ENCODE results near the gene ERN1.
"Not testable (repeated sequence)": the region's sequence is repeated elsewhere in the genome, so short reads cannot be mapped to it uniquely, and the experiment has no call there.

The ERN1 gene

GRCh38 chr17:64022611-64023063 lies 107.3 kb downstream of the ERN1 start:
- no peak for DNase-seq

- DNase-seq: no peak
Observed at GRCh38 chr17:64020056-64020766, 109.7 kb downstream of the ERN1 start, which contains the start of gene ICAM2. TSS of gene ICAM2 (minus strand) at chr17:64020633. CDS start at chr17:64006691, 13,942 bp downstream.

- not testable (repeated sequence) for DNase-seq
Observed at GRCh38 chr17:64019551-64019961, 110.4 kb downstream of the ERN1 start.

- DNase-seq: no peak
Observed at GRCh38 chr17:64017381-64017980, 112.5 kb downstream of the ERN1 start.

GRCh38 chr17:64016974-64017373 lies 113.0 kb downstream of the ERN1 start:
- DNase-seq: no peak

GRCh38 chr17:64016231-64016784 lies 113.6 kb downstream of the ERN1 start:
- DNase-seq: no peak

GRCh38 chr17:64015447-64015846 lies 114.5 kb downstream of the ERN1 start:
- DNase-seq: no peak

- no peak for DNase-seq
Observed at GRCh38 chr17:64009571-64010402, 120.2 kb downstream of the ERN1 start.

- no peak for DNase-seq
Observed at GRCh38 chr17:64008830-64009229, 121.1 kb downstream of the ERN1 start.

GRCh38 chr17:64008346-64008745 lies 121.6 kb downstream of the ERN1 start:
- no peak for DNase-seq

- no peak for DNase-seq
Observed at GRCh38 chr17:64007838-64008282, 122.1 kb downstream of the ERN1 start.

- DNase-seq: not testable (repeated sequence)
Observed at GRCh38 chr17:64007089-64007837, 122.7 kb downstream of the ERN1 start.

GRCh38 chr17:64006361-64007088 lies 123.4 kb downstream of the ERN1 start:
- no peak for DNase-seq

- no peak for DNase-seq
Observed at GRCh38 chr17:64005734-64006167, 124.2 kb downstream of the ERN1 start.

GRCh38 chr17:64004903-64005733 lies 124.8 kb downstream of the ERN1 start:
- no peak for DNase-seq

- no peak for DNase-seq
Observed at GRCh38 chr17:64004218-64004770, 125.7 kb downstream of the ERN1 start.

- no peak for DNase-seq
Observed at GRCh38 chr17:64003526-64004121, 126.3 kb downstream of the ERN1 start.

- DNase-seq: no peak
Observed at GRCh38 chr17:64002658-64003525, 127.1 kb downstream of the ERN1 start.

Measured in NCI-H1048 (cell line).